ENCODE results near the gene C9orf78. TPM values are rescaled to one million over a fixed set of nuclear protein-coding genes. Genes with fewer than 3 reads are reported as not detected.

C9orf78 gene
- total and polyA plus RNA-seq, 2 of the 8 experiments (the other 6 are each of a cell fraction or from before 2014, with no cell fraction given), result 17.4 to 40.6 TPM

- FAIRE-seq, result no peak
Measured at GRCh38 chr9:129879103-129879699, 44.1 kb upstream of the C9orf78 start.

More at GRCh38 chr9:129879103-129879699, 44.1 kb upstream of the C9orf78 start:
- TF ChIP-seq SIX5 (IDR thresholded peaks at IDR 0.05; ENCODE audit: low read depth, low read length), result no peak
- Histone ChIP-seq H3K23ac (ENCODE audit: insufficient read length) (no peak overlapping the region), H2BK20ac (ENCODE audit: low read length) (no peak overlapping the region), H3K9ac (replicated peaks in 1 of 4; ENCODE audit: extremely low read depth in 1 of 4, low read depth in 3 of 4, low read length in 3 of 4) (no peak overlapping the region), H4K8ac (ENCODE audit: extremely low read depth, insufficient read depth, low read length) (no peak overlapping the region; the same call in 1 of the 2 replicates), H3K79me1 (ENCODE audit: low read depth, low read length) (no peaks in the 10 kb centered on the region), H2AK5ac (ENCODE audit: low read depth, low read length) (no peak overlapping the region), H3K4me1 (replicated peaks in 1 of 4; ENCODE audit: control insufficient read depth in 3 of 4, insufficient read depth in 4 of 4, low read length in 3 of 4) (peaks cover 0 to 5% (median 3%) of the 10 kb centered on the region in 4 experiments; a peak in 3 of 7 replicates), H4K20me1 (replicated peaks in 1 of 2; ENCODE audit: control insufficient read depth in 1 of 2, insufficient read depth in 2 of 2, low read length in 2 of 2) (peaks cover 0 to 2% of the 10 kb centered on the region in 2 experiments), H3K27ac (ENCODE audit: low read depth, low read length) (no peak overlapping the region), H3K14ac (ENCODE audit: insufficient read length) (no peak overlapping the region), H3K56ac (replicated peaks; ENCODE audit: insufficient read length, low read depth, low read length) (no peak overlapping the region), H4K91ac (replicated peaks; ENCODE audit: insufficient read length, low read length) (no peak overlapping the region), H3K79me2 (ENCODE audit: control insufficient read depth in 1 of 2, insufficient read depth in 2 of 2, low read length in 2 of 2) (no peaks in the 10 kb centered on the region), H2BK15ac (ENCODE audit: low read length) (no peak overlapping the region), H3K9me3 (ENCODE audit: insufficient read depth in 2 of 2, low read depth in 1 of 2, low read length in 1 of 2) (no peaks in the 10 kb centered on the region), H3K4me2 (ENCODE audit: insufficient read depth in 1 of 2, low read depth in 2 of 2, low read length in 2 of 2) (no peak overlapping the region), H3K4me3 (ENCODE audit: extremely low read depth in 1 of 4, insufficient read depth in 2 of 4, low read depth in 3 of 4, low read length in 4 of 4) (no peak overlapping the region), H2BK120ac (replicated peaks; ENCODE audit: low read depth, low read length) (no peak overlapping the region), H3K4ac (replicated peaks; ENCODE audit: insufficient read length, low read depth, low read length) (no peak overlapping the region), H3K18ac (ENCODE audit: extremely low read depth, low read length) (no peak overlapping the region), H3K36me3 (ENCODE audit: control insufficient read depth in 2 of 4, insufficient read depth in 4 of 4, low read length in 3 of 4) (peaks cover 0 to 4% (median 0%) of the 10 kb centered on the region in 4 experiments; a peak in 3 of 8 replicates), H2AFZ (ENCODE audit: low read length) (no peak overlapping the region), H2BK5ac (ENCODE audit: low read depth, low read length) (no peak overlapping the region), H3K23me2 (ENCODE audit: low read depth, low read length) (no peaks in the 10 kb centered on the region), H3K27me3 (replicated peaks in 1 of 4; ENCODE audit: control insufficient read depth in 3 of 4, extremely low read depth in 1 of 4, insufficient read depth in 3 of 4, low read length in 3 of 4) (no peaks in the 10 kb centered on the region), H2BK12ac (ENCODE audit: low read depth, low read length) (no peak overlapping the region), H4K5ac (ENCODE audit: insufficient read length, low read depth, low read length) (no peak overlapping the region)
- no peak for DNase-seq (ENCODE audit: low read depth in 1 of 2, low spot score in 2 of 2)
- POLR2A ChIA-PET (ENCODE audit: partially characterized antibody), result no interaction called here
- WGBS, 2 experiments (ENCODE audit: extremely low coverage in 1 of 2, insufficient coverage in 1 of 2, insufficient read length in 1 of 2, insufficient replicate concordance in 2 of 2, low coverage in 1 of 2, low lambda C conversion rate in 2 of 2, missing lambda C conversion rate in 1 of 2), result 97% methylated on average over 17 of the region's 17 CpGs; no CpG with 5 or more reads in 1 of the 2 experiments
- CTCF ChIA-PET (ENCODE audit: partially characterized antibody), result interaction anchor here (0.7 to 1.3 kb wide), 3 partner anchors 11 to 153 kb away, joined by 3 to 5 read pairs (median 3); no protein-coding TSS in a partner anchor
